ENCODE measurements around the gene TMEM80. TPM values are rescaled to one million over a fixed set of nuclear protein-coding genes. Genes with fewer than 3 reads are reported as not detected.

The TMEM80 gene
- total RNA-seq, 2 experiments from 2014 or later: 10.6 to 12.5 TPM

DNA sequence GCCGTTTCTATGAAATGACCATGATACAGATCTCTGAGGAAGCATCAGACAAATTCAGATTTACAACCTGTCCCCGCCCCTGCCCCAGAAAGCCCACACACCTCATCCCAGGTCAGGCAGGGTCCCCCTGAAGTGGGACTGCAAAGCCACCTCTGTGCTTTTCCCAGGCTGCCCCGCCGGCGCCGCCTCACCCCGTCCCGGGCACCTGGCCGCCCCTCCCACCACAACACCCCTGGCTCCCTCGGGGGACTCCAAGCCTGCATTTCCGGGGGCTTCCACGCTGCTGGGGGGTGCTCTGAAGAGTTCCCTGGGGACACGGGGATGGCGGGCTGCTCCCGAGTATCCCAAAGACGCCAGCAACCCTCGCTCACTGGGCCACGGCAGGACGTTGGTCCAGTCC, 35.3 kb upstream of the TMEM80 start:
- ChIA-PET POLR2A (interaction anchor here (1.2 kb wide), 1 partner anchor 36 kb away, joined by 5 read pairs; the partner anchor contains the start of gene TMEM80), CTCF (interaction anchor here (0.7 to 1.6 kb wide), 3 partner anchors 62 to 106 kb away, joined by 3 to 7 read pairs (median 4); no protein-coding TSS in a partner anchor)
- no peak overlapping the region for H3K27ac Mint-ChIP-seq
- H3K9me3 Mint-ChIP-seq: no peaks in the 10 kb centered on the region
- H3K4me1 Mint-ChIP-seq (ENCODE audit: low read depth): no peaks in the 10 kb centered on the region
- DNase-seq (no peak), ATAC-seq (no peak)
- no peak overlapping the region for H3K4me3 Mint-ChIP-seq
- intact Hi-C loops (cut with micrococcal nuclease): no loop called here
- TF ChIP-seq CTCF (IDR thresholded peaks at IDR 0.05): no peak
- H3K27me3 Mint-ChIP-seq: no peaks in the 10 kb centered on the region
- peaks cover 5% of the 10 kb centered on the region for H3K36me3 Mint-ChIP-seq (ENCODE audit: low read depth)

- Mint-ChIP-seq H3K36me3 (ENCODE audit: low read depth) (peaks cover 5% of the 10 kb centered on the region), H3K27me3 (no peaks in the 10 kb centered on the region)
- POLR2A ChIA-PET: interaction anchor here (1.2 kb wide), 1 partner anchor 35 kb away, joined by 5 read pairs; the partner anchor contains the start of gene TMEM80
Observed at GRCh38 chr11:660681-661444, 34.8 kb upstream of the TMEM80 start.

DNA sequence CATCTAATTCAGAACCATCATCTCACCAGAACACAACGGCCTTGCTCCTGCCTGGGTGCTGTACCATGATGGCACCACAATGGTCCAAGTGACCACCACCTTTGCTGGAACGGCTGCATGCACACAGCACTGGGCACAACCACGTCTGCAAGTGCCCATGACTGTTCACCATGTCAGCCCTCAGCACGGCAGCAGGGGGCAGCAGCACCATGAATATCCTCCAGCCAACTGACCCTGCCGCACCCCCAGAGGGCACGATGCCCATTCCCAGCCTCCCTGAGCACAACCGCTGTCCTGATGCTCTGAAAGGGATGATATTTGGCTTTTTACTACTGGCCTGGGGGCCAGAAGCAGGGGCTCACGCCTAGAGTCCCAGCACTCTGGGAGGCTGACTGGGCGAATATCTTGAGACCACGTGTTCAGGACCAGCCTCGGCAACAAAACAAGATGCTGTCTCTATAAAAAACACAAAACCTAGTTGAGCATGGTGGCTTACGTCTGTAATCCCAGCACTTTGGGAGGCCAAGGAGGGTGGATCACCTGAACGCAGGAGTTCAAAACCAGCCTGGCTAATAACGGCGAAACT, 32.8 kb upstream of the TMEM80 start:
- Mint-ChIP-seq H3K4me3 (no peak overlapping the region), H3K27ac (no peak overlapping the region), H3K36me3 (ENCODE audit: low read depth) (peaks cover 8% of the 10 kb centered on the region), H3K4me1 (ENCODE audit: low read depth) (no peaks in the 10 kb centered on the region), H3K27me3 (no peaks in the 10 kb centered on the region), H3K9me3 (no peaks in the 10 kb centered on the region)
- ATAC-seq: peak; percentile 80
- TF ChIP-seq CTCF (IDR thresholded peaks at IDR 0.05): peak; percentile 83
- DNase-seq: peak; percentile 70
- intact Hi-C loops (cut with micrococcal nuclease): loop anchor here (2.0 kb wide), 1 partner anchor 60 kb away; no protein-coding TSS in a partner anchor
- POLR2A ChIA-PET: no interaction called here
- CTCF ChIA-PET: interaction anchor here (0.6 to 1.4 kb wide), 10 partner anchors 11 to 86 kb away, joined by 3 to 6 read pairs (median 4); partner anchors contain the start of gene TMEM80

More at GRCh38 chr11:660681-661444, 34.8 kb upstream of the TMEM80 start:
- CTCF ChIA-PET: interaction anchor here (0.7 to 1.6 kb wide), 5 partner anchors 10 to 106 kb away, joined by 3 to 7 read pairs (median 3); no protein-coding TSS in a partner anchor
- Mint-ChIP-seq H3K4me1 (ENCODE audit: low read depth) (no peaks in the 10 kb centered on the region), H3K4me3 (no peak overlapping the region), H3K9me3 (no peaks in the 10 kb centered on the region), H3K27ac (no peak overlapping the region)
- intact Hi-C loops (cut with micrococcal nuclease): no loop called here
- ATAC-seq (no peak), DNase-seq (no peak)
- no peak for TF ChIP-seq CTCF (IDR thresholded peaks at IDR 0.05)

DNA sequence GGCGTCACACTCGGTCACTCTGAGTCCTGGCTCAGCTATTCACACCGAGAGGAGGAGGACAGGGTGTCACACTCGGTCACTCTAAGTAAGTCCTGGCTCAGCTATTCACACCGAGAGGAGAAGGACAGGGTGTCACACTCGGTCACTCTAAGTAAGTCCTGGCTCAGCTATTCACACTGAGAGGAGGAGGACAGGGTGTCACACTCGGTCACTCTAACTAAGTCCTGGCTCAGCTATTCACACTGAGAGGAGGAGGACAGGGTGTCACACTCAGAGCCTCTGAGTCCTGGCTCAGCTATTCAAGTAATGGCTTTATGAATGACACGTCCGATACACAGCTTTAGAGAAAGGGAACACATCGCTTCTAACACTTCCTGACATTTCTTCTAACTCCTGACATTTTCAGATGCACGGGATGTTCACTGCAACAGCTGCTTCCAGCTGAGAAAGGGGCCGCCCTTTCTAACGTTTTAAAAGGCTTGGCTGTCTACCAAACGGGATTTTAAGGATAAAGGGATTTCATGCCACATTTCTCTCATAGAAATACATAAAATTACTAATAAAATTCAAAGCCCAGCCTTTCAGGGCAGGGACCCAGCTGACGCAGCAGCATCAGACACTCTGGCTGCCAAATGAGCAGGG, 30.4 kb upstream of the TMEM80 start:
- no peaks in the 10 kb centered on the region for H3K9me3 Mint-ChIP-seq
- peaks cover 9% of the 10 kb centered on the region for H3K36me3 Mint-ChIP-seq (ENCODE audit: low read depth)

More for the DNA sequence above, 30.4 kb upstream of the TMEM80 start:
- H3K27me3 Mint-ChIP-seq: no peaks in the 10 kb centered on the region
- DNase-seq (no peak), ATAC-seq (no peak)
- H3K4me1 Mint-ChIP-seq (ENCODE audit: low read depth): no peaks in the 10 kb centered on the region
- ChIA-PET CTCF (interaction anchor here (1.5 kb wide), 1 partner anchor 26 kb away, joined by 4 read pairs; no protein-coding TSS in a partner anchor), POLR2A (interaction anchor here (0.7 kb wide), 1 partner anchor 18 kb away, joined by 4 read pairs; no protein-coding TSS in a partner anchor)
- H3K4me3 Mint-ChIP-seq: no peak overlapping the region
- TF ChIP-seq CTCF (IDR thresholded peaks at IDR 0.05): no peak
- no peak overlapping the region for H3K27ac Mint-ChIP-seq
- intact Hi-C loops (cut with micrococcal nuclease): no loop called here

Measured in activated CD8-positive, alpha-beta T cell treated with anti-CD3 and anti-CD28 coated beads for 36 hours (primary cell).